RKO (cell line): ENCODE measurements around the gene TSC22D4.
"Not testable (repeated sequence)": the region's sequence is repeated elsewhere in the genome, so short reads cannot be mapped to it uniquely, and the experiment has no call there.

Source experiments
- DNase-seq: peaks from one replicate; pipeline ENCODE4 v3.0.0-alpha.2; 2016; ENCODE audit warnings: low spot score

TSC22D4 gene

GRCh38 chr7:100472854-100473499, 6.0 kb downstream of the TSC22D4 start:
- no peak for DNase-seq

GRCh38 chr7:100472121-100472851, 6.7 kb downstream of the TSC22D4 start:
- no peak for DNase-seq

GRCh38 chr7:100471021-100471420, 8.0 kb downstream of the TSC22D4 start:
- no peak for DNase-seq

- DNase-seq, result peak; percentile 79
Observed at GRCh38 chr7:100469227-100470044, 9.6 kb downstream of the TSC22D4 start.

- no peak for DNase-seq
Observed at GRCh38 chr7:100467638-100468373, 11.2 kb downstream of the TSC22D4 start.

- DNase-seq, result no peak
Observed at GRCh38 chr7:100466653-100467605, 12.1 kb downstream of the TSC22D4 start.

- peak; percentile 78 for DNase-seq
Observed at GRCh38 chr7:100465702-100466311, 13.2 kb downstream of the TSC22D4 start.

- DNase-seq, result no peak
Observed at GRCh38 chr7:100465299-100465698, 13.7 kb downstream of the TSC22D4 start.

- no peak for DNase-seq
Observed at GRCh38 chr7:100464791-100465190, 14.2 kb downstream of the TSC22D4 start.

GRCh38 chr7:100464210-100464660, 14.8 kb downstream of the TSC22D4 start, which contains the start of gene SPACDR:
SPACDR (minus strand) TSS chr7:100464260; CDS start chr7:100464025, 235 bp downstream.
- DNase-seq, result no peak

- no peak for DNase-seq
Observed at GRCh38 chr7:100457033-100457432, 22.0 kb downstream of the TSC22D4 start.

GRCh38 chr7:100456562-100456961, 22.5 kb downstream of the TSC22D4 start:
- no peak for DNase-seq

- DNase-seq, result no peak
Observed at GRCh38 chr7:100455206-100455605, 23.8 kb downstream of the TSC22D4 start.

GRCh38 chr7:100453854-100454253, 25.2 kb downstream of the TSC22D4 start:
- not testable (repeated sequence) for DNase-seq

- DNase-seq, result no peak
Observed at GRCh38 chr7:100452513-100452912, 26.5 kb downstream of the TSC22D4 start.

GRCh38 chr7:100449190-100449795, 29.7 kb downstream of the TSC22D4 start:
- no peak for DNase-seq

GRCh38 chr7:100447363-100447762, 31.7 kb downstream of the TSC22D4 start:
- not testable (repeated sequence) for DNase-seq

- peak; percentile 68 for DNase-seq
Observed at GRCh38 chr7:100446040-100446439, 33.0 kb downstream of the TSC22D4 start.
